Effector memory CD4-positive, alpha-beta T cell (primary cell): ENCODE results near the gene ORC5.

ENCODE experiments used
- DNase-seq, 3 donors: peaks; one replicate each; pipeline ENCODE4 v3.0.0-alpha.2; 2020
- H3K27ac ChIP-seq: 2 replicates; pipeline ENCODE4 v1.7.0; 2013; ENCODE audit warnings: mild to moderate bottlenecking, low read length, moderate library complexity; ENCODE audit not compliant: insufficient read depth, poor library complexity, severe bottlenecking
- H3K27me3 ChIP-seq: replicated peaks from 2 replicates; pipeline ENCODE4 v1.7.0; 2013; ENCODE audit warnings: mild to moderate bottlenecking, low read length; ENCODE audit not compliant: insufficient read depth, control insufficient read depth, poor library complexity, severe bottlenecking
- H3K36me3 ChIP-seq: 2 replicates; pipeline ENCODE4 v1.7.0; 2013; ENCODE audit warnings: mild to moderate bottlenecking, low read length, moderate library complexity; ENCODE audit not compliant: control insufficient read depth, insufficient read depth
- H3K4me1 ChIP-seq: 2 replicates; pipeline ENCODE4 v1.7.0; 2013; ENCODE audit warnings: low read length, mild to moderate bottlenecking; ENCODE audit not compliant: control insufficient read depth, insufficient read depth, poor library complexity, severe bottlenecking
- H3K4me3 ChIP-seq: 2 replicates; pipeline ENCODE4 v1.7.0; 2013; ENCODE audit warnings: low read length, low read depth, mild to moderate bottlenecking; ENCODE audit not compliant: insufficient read depth, poor library complexity, severe bottlenecking
- H3K9me3 ChIP-seq: 2 replicates; pipeline ENCODE4 v1.7.0; 2013; ENCODE audit warnings: mild to moderate bottlenecking, low read length, moderate library complexity; ENCODE audit not compliant: control insufficient read depth

The ORC5 gene

GRCh38 chr7:104160375-104160774 is 47.4 kb downstream of the ORC5 start:
- Histone ChIP-seq H3K4me1 (no peaks in the 10 kb centered on the region), H3K36me3 (peaks cover 24% of the 10 kb centered on the region), H3K27ac (no peak overlapping the region), H3K27me3 (no peaks in the 10 kb centered on the region), H3K4me3 (no peak overlapping the region), H3K9me3 (no peaks in the 10 kb centered on the region)
- no peak for DNase-seq

DNA sequence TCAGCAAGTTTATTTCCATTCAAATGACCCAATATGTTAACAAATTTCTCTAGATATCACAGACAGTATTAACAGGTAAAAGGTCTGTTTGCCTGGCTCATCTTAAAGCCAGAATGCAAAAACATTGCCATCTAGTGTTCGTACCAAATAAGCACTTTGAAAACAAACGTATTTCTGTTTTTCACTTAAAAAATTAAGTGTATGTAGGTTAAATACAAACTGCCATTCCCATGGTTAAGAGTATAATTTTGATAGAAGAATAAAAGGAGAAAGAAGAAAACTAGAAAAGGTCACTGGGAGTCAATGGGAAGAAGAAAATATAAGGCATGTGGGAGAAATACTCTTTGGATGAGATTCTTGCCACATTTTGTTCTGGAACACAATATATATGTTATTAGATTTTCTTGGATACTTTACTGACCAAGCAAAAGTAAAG is 51.0 kb downstream of the ORC5 start:
- H3K4me1 ChIP-seq, result no peaks in the 10 kb centered on the region
- no peak overlapping the region for H3K27ac ChIP-seq
- no peak overlapping the region for H3K4me3 ChIP-seq
- H3K27me3 ChIP-seq, result no peaks in the 10 kb centered on the region
- H3K9me3 ChIP-seq, result no peaks in the 10 kb centered on the region
- DNase-seq, result no peak
- peaks cover 9% of the 10 kb centered on the region for H3K36me3 ChIP-seq

DNA sequence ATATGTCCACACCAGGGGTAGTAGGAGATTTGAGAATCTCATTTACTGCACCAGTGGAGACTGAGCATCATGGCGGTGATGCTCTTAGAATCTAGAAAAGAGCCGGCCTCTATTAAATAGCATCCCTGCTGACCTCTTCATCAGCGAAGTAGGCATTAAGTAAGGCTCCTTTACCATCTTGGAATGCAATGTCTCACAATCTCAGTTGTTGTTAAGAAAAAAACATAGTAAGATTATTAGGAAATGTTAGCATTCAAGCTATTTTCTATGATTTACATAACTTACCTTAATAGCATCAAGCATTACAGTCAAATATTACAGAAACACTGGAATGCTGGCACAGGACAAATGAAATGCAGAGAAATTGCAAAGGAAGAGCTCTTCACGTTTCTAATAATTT is 54.5 kb downstream of the ORC5 start:
- Histone ChIP-seq H3K4me1 (no peaks in the 10 kb centered on the region), H3K27ac (no peak overlapping the region), H3K36me3 (no peaks in the 10 kb centered on the region), H3K4me3 (no peak overlapping the region), H3K9me3 (no peaks in the 10 kb centered on the region), H3K27me3 (no peaks in the 10 kb centered on the region)
- no peak for DNase-seq

GRCh38 chr7:104152468-104152867 is 55.3 kb downstream of the ORC5 start:
- H3K36me3 ChIP-seq, result no peaks in the 10 kb centered on the region
- H3K4me3 ChIP-seq, result no peak overlapping the region
- H3K9me3 ChIP-seq, result no peaks in the 10 kb centered on the region
- no peak for DNase-seq
- H3K4me1 ChIP-seq, result no peaks in the 10 kb centered on the region
- no peaks in the 10 kb centered on the region for H3K27me3 ChIP-seq
- no peak overlapping the region for H3K27ac ChIP-seq

GRCh38 chr7:104150470-104150869 is 57.3 kb downstream of the ORC5 start:
- peaks cover 3% of the 10 kb centered on the region for H3K36me3 ChIP-seq
- DNase-seq, result no peak
- no peak overlapping the region for H3K27ac ChIP-seq
- no peaks in the 10 kb centered on the region for H3K27me3 ChIP-seq
- H3K4me1 ChIP-seq, result no peaks in the 10 kb centered on the region
- no peaks in the 10 kb centered on the region for H3K9me3 ChIP-seq
- no peak overlapping the region for H3K4me3 ChIP-seq

DNA sequence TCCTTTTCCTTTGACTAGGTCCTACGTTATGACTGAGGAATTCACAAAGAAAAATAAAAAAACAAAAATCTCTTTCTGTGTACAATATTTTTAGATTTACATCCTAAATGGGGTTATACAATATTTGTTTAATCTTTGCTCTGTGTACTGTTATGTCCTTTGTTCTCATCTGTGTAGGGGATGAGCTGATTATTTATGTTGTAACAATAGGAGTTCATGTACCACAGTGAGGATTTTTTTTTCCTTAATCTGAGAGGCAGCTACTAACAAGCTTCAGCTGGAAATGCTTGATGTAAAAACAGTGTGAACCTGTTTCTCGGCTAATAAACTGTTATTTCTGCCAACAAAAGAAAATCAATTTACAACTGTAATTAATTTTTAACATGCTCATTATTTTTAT is 58.0 kb downstream of the ORC5 start:
- Histone ChIP-seq H3K27me3 (no peaks in the 10 kb centered on the region), H3K9me3 (no peaks in the 10 kb centered on the region), H3K36me3 (peaks cover 3% of the 10 kb centered on the region), H3K4me3 (no peak overlapping the region), H3K4me1 (no peaks in the 10 kb centered on the region), H3K27ac (no peak overlapping the region)
- no peak for DNase-seq

- Histone ChIP-seq H3K4me1 (no peaks in the 10 kb centered on the region), H3K4me3 (no peak overlapping the region), H3K9me3 (no peaks in the 10 kb centered on the region), H3K36me3 (peaks cover 4% of the 10 kb centered on the region), H3K27me3 (no peaks in the 10 kb centered on the region), H3K27ac (no peak overlapping the region)
- DNase-seq, result no peak
These were observed 65.7 kb downstream of the ORC5 start for GRCh38 chr7:104142147-104142546.

DNA sequence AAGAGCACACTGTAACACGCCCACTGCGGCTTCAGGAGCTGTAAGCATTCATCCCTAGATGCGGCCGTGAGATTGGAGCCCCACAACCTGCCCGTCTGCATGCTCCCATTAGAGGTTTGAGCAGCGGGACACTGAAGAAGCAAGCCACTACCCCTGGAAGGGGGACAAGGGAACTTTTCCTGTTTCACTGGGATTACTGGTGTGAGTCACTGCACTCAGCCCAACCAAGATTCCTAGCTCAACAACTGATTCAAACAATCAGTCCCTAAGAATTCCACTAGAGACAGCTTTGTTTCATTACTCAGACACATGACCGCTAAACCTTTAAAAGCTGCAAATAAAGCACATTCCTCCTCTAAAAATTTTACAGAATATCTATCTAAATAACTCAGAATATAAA is 69.8 kb downstream of the ORC5 start:
- peaks cover 13% of the 10 kb centered on the region for H3K36me3 ChIP-seq
- H3K27ac ChIP-seq, result no peak overlapping the region
- H3K4me1 ChIP-seq, result no peaks in the 10 kb centered on the region
- no peaks in the 10 kb centered on the region for H3K9me3 ChIP-seq
- no peak for DNase-seq
- H3K4me3 ChIP-seq, result no peak overlapping the region
- no peaks in the 10 kb centered on the region for H3K27me3 ChIP-seq

GRCh38 chr7:104137511-104137910 is 70.3 kb downstream of the ORC5 start:
- no peak for DNase-seq
- Histone ChIP-seq H3K27ac (no peak overlapping the region), H3K4me1 (no peaks in the 10 kb centered on the region), H3K4me3 (no peak overlapping the region), H3K27me3 (no peaks in the 10 kb centered on the region), H3K36me3 (peaks cover 13% of the 10 kb centered on the region), H3K9me3 (no peaks in the 10 kb centered on the region)

DNA sequence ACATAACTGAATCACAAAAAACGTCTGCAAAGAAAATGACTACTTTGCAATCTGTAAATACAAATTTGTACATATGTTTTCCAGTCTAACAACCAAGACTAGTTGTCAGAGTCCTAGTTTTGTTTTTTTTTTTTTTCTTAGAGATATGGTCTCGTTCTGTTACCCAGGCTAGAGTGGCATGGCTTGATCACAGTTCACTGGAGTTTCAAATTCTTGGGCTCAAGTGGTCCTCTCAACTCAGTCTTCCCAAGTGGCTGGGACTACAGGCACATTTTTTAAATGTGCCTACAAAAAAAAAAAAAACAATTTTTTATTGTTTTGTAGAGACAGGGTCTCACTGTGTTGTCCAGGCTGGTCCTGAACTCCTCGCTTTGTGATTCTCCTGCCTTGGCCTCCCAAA is 70.8 kb downstream of the ORC5 start:
- Histone ChIP-seq H3K4me1 (no peaks in the 10 kb centered on the region), H3K27ac (no peak overlapping the region), H3K4me3 (no peak overlapping the region), H3K9me3 (no peaks in the 10 kb centered on the region), H3K27me3 (no peaks in the 10 kb centered on the region), H3K36me3 (peaks cover 13% of the 10 kb centered on the region)
- DNase-seq, result no peak

DNA sequence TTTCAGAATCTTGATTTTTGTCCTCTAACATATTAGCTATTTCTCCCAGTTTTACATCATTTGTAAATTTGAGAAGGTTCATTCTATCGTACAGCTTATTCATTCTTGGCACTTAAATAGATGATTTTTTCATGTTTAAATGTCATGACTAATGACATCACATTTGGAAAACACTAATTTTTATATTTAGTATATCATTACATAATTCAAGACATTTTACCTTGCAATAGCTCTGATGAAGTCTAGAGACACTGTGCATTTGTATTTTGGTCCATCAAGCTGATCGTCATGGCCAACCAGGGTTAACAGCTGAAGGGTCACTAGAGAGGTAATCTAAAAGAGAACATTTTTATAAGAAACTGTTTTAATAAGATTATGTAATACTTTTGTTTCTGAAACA is 71.3 kb downstream of the ORC5 start:
- peaks cover 13% of the 10 kb centered on the region for H3K36me3 ChIP-seq
- DNase-seq, result no peak
- H3K4me1 ChIP-seq, result no peaks in the 10 kb centered on the region
- H3K27ac ChIP-seq, result no peak overlapping the region
- H3K9me3 ChIP-seq, result no peaks in the 10 kb centered on the region
- H3K4me3 ChIP-seq, result no peak overlapping the region
- H3K27me3 ChIP-seq, result no peaks in the 10 kb centered on the region
